CD4-positive, alpha-beta T cell (primary cell): ENCODE measurements around the gene PTPN9. TPM values are rescaled to one million over a fixed set of nuclear protein-coding genes. Genes with fewer than 3 reads are reported as not detected.
A peak's percentile ranks its signal among the peaks of the same experiment; 100 is the strongest.
"Not testable (repeated sequence)": the region's sequence is repeated elsewhere in the genome, so short reads cannot be mapped to it uniquely, and the experiment has no call there.

Experiments
- ATAC-seq: fragments of 200-7000 bp; cut with Tn5 transposase; one replicate; pipeline ENCODE4 v1.10.0; 2022; ENCODE audit warnings: mild to moderate bottlenecking; ENCODE audit not compliant: poor library complexity
- CTCF ChIA-PET: fragments of 350-600 bp; sonication (Branson Sonifier 250); formaldehyde crosslinking; loops from one replicate; lab custom pipeline; 2021; ENCODE audit warnings: antibody characterized with exemption, inconsistent platforms; lab: Charles Lee
- POLR2A ChIA-PET: fragments of 350-600 bp; sonication (Branson Sonifier 250); formaldehyde crosslinking; loops from one replicate; lab custom pipeline; 2021; ENCODE audit warnings: antibody characterized with exemption, inconsistent platforms; lab: Charles Lee
- DNase-seq, 14 experiments: peaks; one replicate each; pipeline ENCODE4 v3.0.0-alpha.2; 2013 to 2020; ENCODE audit warnings: mixed read lengths in 2 of 14
- H3K27ac ChIP-seq, 2 donors: one replicate each; pipeline versions ENCODE4 v1.5.1 to v1.7.0; 2013; ENCODE audit warnings: low read length in 2 of 2, low read depth in 1 of 2, mild to moderate bottlenecking in 1 of 2
- H3K27me3 ChIP-seq, 2 experiments: 1 replicate in 1 of 2; 2 replicates in 1 of 2; pipeline versions ENCODE4 v1.6.1 to v1.7.0; 2013; ENCODE audit warnings: low read length in 2 of 2, control low read depth in 1 of 2, mild to moderate bottlenecking in 1 of 2, moderate library complexity in 1 of 2; ENCODE audit not compliant: insufficient read depth in 2 of 2, control insufficient read depth in 1 of 2
- H3K36me3 ChIP-seq: one replicate; pipeline ENCODE4 v1.6.1; 2013; ENCODE audit warnings: low read length, control low read depth; ENCODE audit not compliant: insufficient read depth
- H3K4me1 ChIP-seq: one replicate; pipeline ENCODE4 v1.6.1; 2013; ENCODE audit warnings: low read length, control low read depth; ENCODE audit not compliant: insufficient read depth
- H3K4me3 ChIP-seq: one replicate; pipeline ENCODE4 v1.5.1; 2013; ENCODE audit warnings: mild to moderate bottlenecking, low read length, moderate library complexity
- H3K9me3 ChIP-seq, 2 experiments: 1 replicate in 1 of 2; 2 replicates in 1 of 2; pipeline versions ENCODE4 v1.6.1 to v1.7.0; 2013; ENCODE audit warnings: low read length in 2 of 2, mild to moderate bottlenecking in 2 of 2, control low read depth in 1 of 2, moderate library complexity in 1 of 2; ENCODE audit not compliant: control insufficient read depth in 1 of 2, insufficient read depth in 1 of 2
- H3K27ac Mint-ChIP-seq: one replicate; pipeline ENCODE4 v1.8.0; 2020; ENCODE audit warnings: mixed read lengths
- H3K27me3 Mint-ChIP-seq: one replicate; pipeline ENCODE4 v1.8.0; 2021; ENCODE audit warnings: mixed read lengths
- H3K36me3 Mint-ChIP-seq: one replicate; pipeline ENCODE4 v1.8.0; 2021; ENCODE audit warnings: low read depth, mixed read lengths
- H3K4me1 Mint-ChIP-seq: one replicate; pipeline ENCODE4 v1.8.0; 2021; ENCODE audit warnings: low read depth, mixed read lengths
- H3K4me3 Mint-ChIP-seq: one replicate; pipeline ENCODE4 v1.8.0; 2020; ENCODE audit warnings: mild to moderate bottlenecking, mixed read lengths
- H3K9me3 Mint-ChIP-seq: one replicate; pipeline ENCODE4 v1.8.0; 2020; ENCODE audit warnings: mixed read lengths
- CTCF ChIP-seq: fragments of 200-600 bp; IDR thresholded peaks from one replicate; pipeline ENCODE4 v1.8.0; 2022; ENCODE audit warnings: antibody characterized with exemption, mild to moderate bottlenecking
- intact Hi-C, 2 experiments: fragments of 100-400 bp; cut with DNase I in 1 of 2; cut with micrococcal nuclease in 1 of 2; formaldehyde crosslinking; loops; one replicate each; pipeline versions ENCODE4 v1.15.1 to v1.9.0; 2023 to 2025; cut with DNase I, micrococcal nuclease
- total RNA-seq, 174 experiments: library from RNA in 2 of 174; stranded (reverse) in 2 of 174; gene quantifications; one replicate each; pipeline ENCODE4 v1.2.3 and lab custom pipeline; 2021 to 2026

PTPN9 gene
- total RNA-seq, 2 experiments from 2014 or later, result 8.1 to 8.2 TPM

- peaks cover 24% of the 10 kb centered on the region for H3K36me3 Mint-ChIP-seq
- DNase-seq (peak in 2 of 14 experiments; percentile 8 to 20), ATAC-seq (no peak)
- no peaks in the 10 kb centered on the region for H3K27me3 ChIP-seq
- peaks cover 69% of the 10 kb centered on the region for H3K4me1 Mint-ChIP-seq
- H3K4me1 ChIP-seq, result peaks cover 58% of the 10 kb centered on the region
- H3K36me3 ChIP-seq, result peaks cover 15% of the 10 kb centered on the region
- no peaks in the 10 kb centered on the region for H3K27me3 Mint-ChIP-seq
- H3K4me3 ChIP-seq, result no peak overlapping the region
- intact Hi-C loops, result no loop called here
- H3K4me3 Mint-ChIP-seq, result peak overlapping the region; percentile 70
- H3K9me3 ChIP-seq, result no peaks in the 10 kb centered on the region
- H3K27ac Mint-ChIP-seq, result peak overlapping the region; percentile 61
- POLR2A ChIA-PET, result interaction anchor here (0.8 to 3.0 kb wide), 8 partner anchors 9 to 512 kb away, joined by 3 to 36 read pairs (median 5); partner anchors contain the start of genes IMP3, MAN2C1, PTPN9 and SNUPN
- no peaks in the 10 kb centered on the region for H3K9me3 Mint-ChIP-seq
- CTCF ChIA-PET, result interaction anchor here (1.1 to 1.9 kb wide), 5 partner anchors 8 to 78 kb away, joined by 3 to 8 read pairs (median 4); no protein-coding TSS in a partner anchor
- no peak for TF ChIP-seq CTCF
- peak overlapping the region in 1 of 2 donors; percentile 47 for H3K27ac ChIP-seq
Observed at GRCh38 chr15:75446151-75446550, 133.0 kb downstream of the PTPN9 start.

GRCh38 chr15:75445324-75445723, 133.8 kb downstream of the PTPN9 start:
- H3K9me3 Mint-ChIP-seq, H3K4me3 ChIP-seq, intact Hi-C loops, ATAC-seq, DNase-seq, H3K27me3 ChIP-seq, H3K27me3 Mint-ChIP-seq, H3K9me3 ChIP-seq, H3K4me3 Mint-ChIP-seq: not testable (repeated sequence)
- Histone ChIP-seq H3K36me3 (peaks cover 15% of the 10 kb centered on the region), H3K4me1 (peaks cover 56% of the 10 kb centered on the region), H3K27ac (peak overlapping the region in 1 of 2 donors; percentile 47)
- H3K27ac Mint-ChIP-seq, result peak overlapping the region; percentile 61
- H3K36me3 Mint-ChIP-seq, result peaks cover 23% of the 10 kb centered on the region
- POLR2A ChIA-PET, result interaction anchor here (0.8 to 3.0 kb wide), 5 partner anchors 10 to 511 kb away, joined by 3 to 36 read pairs (median 6); partner anchors contain the start of genes IMP3, PTPN9 and SNUPN
- peaks cover 70% of the 10 kb centered on the region for H3K4me1 Mint-ChIP-seq
- CTCF ChIA-PET, result interaction anchor here (0.7 to 1.9 kb wide), 6 partner anchors 9 to 78 kb away, joined by 3 to 8 read pairs (median 4); no protein-coding TSS in a partner anchor

- DNase-seq, H3K9me3 ChIP-seq, ATAC-seq, H3K27me3 ChIP-seq, H3K4me3 ChIP-seq, H3K27me3 Mint-ChIP-seq, H3K4me3 Mint-ChIP-seq, H3K27ac ChIP-seq, H3K9me3 Mint-ChIP-seq, intact Hi-C loops: not testable (repeated sequence)
- Mint-ChIP-seq H3K27ac (peak overlapping the region; percentile 44), H3K4me1 (peaks cover 59% of the 10 kb centered on the region), H3K36me3 (peaks cover 24% of the 10 kb centered on the region)
- ChIA-PET POLR2A (interaction anchor here (0.9 to 4.3 kb wide), 3 partner anchors 8 to 23 kb away, joined by 4 to 21 read pairs (median 17); partner anchors contain the start of gene SIN3A), CTCF (interaction anchor here (1.2 kb wide), 1 partner anchor 12 kb away, joined by 3 read pairs; no protein-coding TSS in a partner anchor)
- peaks cover 49% of the 10 kb centered on the region for H3K4me1 ChIP-seq
- peaks cover 15% of the 10 kb centered on the region for H3K36me3 ChIP-seq
Observed at GRCh38 chr15:75443972-75444453, 135.1 kb downstream of the PTPN9 start.

- peaks cover 50% of the 10 kb centered on the region for H3K36me3 Mint-ChIP-seq
Observed at GRCh38 chr15:75437721-75438120, 141.4 kb downstream of the PTPN9 start.

More at GRCh38 chr15:75437721-75438120, 141.4 kb downstream of the PTPN9 start:
- no peaks in the 10 kb centered on the region for H3K9me3 ChIP-seq
- H3K27ac Mint-ChIP-seq, result peak overlapping the region; percentile 65
- H3K27me3 ChIP-seq, result no peaks in the 10 kb centered on the region
- peaks cover 49% of the 10 kb centered on the region for H3K4me1 Mint-ChIP-seq
- H3K9me3 Mint-ChIP-seq, result no peaks in the 10 kb centered on the region
- ATAC-seq (no peak), DNase-seq (no peak)
- H3K4me1 ChIP-seq, result peaks cover 22% of the 10 kb centered on the region
- no peaks in the 10 kb centered on the region for H3K27me3 Mint-ChIP-seq
- peaks cover 18% of the 10 kb centered on the region for H3K36me3 ChIP-seq
- H3K4me3 ChIP-seq, result no peak overlapping the region
- intact Hi-C loops, result no loop called here
- CTCF ChIA-PET, result no interaction called here
- no peak overlapping the region for H3K27ac ChIP-seq
- POLR2A ChIA-PET, result interaction anchor here (1.5 kb wide), 1 partner anchor 17 kb away, joined by 6 read pairs; no protein-coding TSS in a partner anchor
- H3K4me3 Mint-ChIP-seq, result peak overlapping the region; percentile 14
- TF ChIP-seq CTCF, result no peak
